ENCODE data around the gene ZDHHC12. TPM values are rescaled to one million over a fixed set of nuclear protein-coding genes. Genes with fewer than 3 reads are reported as not detected.

ZDHHC12 gene
- total and polyA plus RNA-seq, 2 of the 13 experiments (the other 11 are each of a cell fraction or from before 2014, with no cell fraction given) = 25.4 to 28.0 TPM

DNA sequence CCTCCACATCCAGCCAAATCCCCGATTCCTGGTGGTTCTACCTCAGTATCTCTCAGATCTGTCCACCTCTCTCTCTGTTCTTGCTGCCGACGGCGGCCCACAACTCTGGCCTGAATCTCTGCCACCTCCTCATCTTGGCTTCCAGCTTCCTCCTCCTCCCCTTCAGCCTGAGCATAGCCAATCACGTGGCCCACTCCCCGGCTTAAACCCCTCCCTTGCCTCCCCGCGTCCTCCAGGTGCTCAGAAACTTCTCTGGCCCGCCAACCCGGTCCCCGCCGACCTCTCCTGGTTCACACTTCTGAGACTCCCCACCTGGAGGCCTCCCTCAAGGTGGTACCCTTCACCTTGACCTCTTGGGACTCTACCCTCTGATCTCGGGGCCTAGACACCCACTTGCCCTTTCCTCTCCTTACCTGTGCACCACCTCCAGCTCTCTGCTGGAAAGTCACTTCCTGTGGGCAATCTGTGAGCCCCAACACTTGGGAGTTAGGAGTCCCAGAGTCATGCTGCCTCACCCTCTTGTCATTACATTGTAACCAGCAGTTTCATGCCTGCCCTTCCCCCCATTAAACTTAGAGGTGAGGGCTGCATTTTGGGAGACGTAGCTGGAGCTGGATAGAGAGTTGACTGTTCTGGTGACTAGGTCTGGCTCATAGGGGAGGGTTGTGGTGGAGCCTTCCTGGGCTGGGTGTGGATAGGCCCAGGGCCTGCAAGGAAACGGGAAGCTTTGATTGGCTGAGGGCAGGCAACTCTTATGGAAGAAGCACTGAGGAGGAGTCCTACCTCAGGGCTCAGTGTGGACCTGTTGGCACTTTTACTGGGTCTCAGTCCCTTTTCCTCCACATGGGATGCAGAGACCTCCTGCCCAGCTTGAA, 39.4 kb downstream of the ZDHHC12 start (continued):
- TF ChIP-seq SNAPC4 (CRISPR knock-in tag; IDR thresholded peaks at IDR 0.05) = peak; percentile 53; the same call in 1 of the 2 replicates
- TF ChIP-seq ZNF160 (CRISPR knock-in tag; IDR thresholded peaks at IDR 0.05) = no peak; the same call in none of the 2 replicates
- 0 out of 4 replicates have a peak, but pooled peaks of 1 of the 2 experiments have one; percentile 3 for TF ChIP-seq MAFK (conservative IDR thresholded peaks at IDR 0.05 in 1 of 2, IDR thresholded peaks at IDR 0.05 in 1 of 2; ENCODE audit: low read length in 2 of 2)
- TF ChIP-seq CHD2 (IDR thresholded peaks at IDR 0.05; ENCODE audit: low read depth, low read length) = no peak
- TF ChIP-seq ZNF850 (CRISPR knock-in tag; conservative IDR thresholded peaks at IDR 0.05) = no peak
- TF ChIP-seq TP53 (CRISPR knock-in tag; conservative IDR thresholded peaks at IDR 0.05) = no peak
- no peak for TF ChIP-seq FOXP1 (IDR thresholded peaks at IDR 0.05)
- TF ChIP-seq FOXP1 (CRISPR knock-in tag; IDR thresholded peaks at IDR 0.05) = 0 out of 2 replicates have a peak, but pooled peaks have one; percentile 18
- 0 out of 2 replicates have a peak, but pooled peaks have one; percentile 32 for TF ChIP-seq AKAP8 (CRISPR knock-in tag; IDR thresholded peaks at IDR 0.05)
- TF ChIP-seq, protein P1, sequence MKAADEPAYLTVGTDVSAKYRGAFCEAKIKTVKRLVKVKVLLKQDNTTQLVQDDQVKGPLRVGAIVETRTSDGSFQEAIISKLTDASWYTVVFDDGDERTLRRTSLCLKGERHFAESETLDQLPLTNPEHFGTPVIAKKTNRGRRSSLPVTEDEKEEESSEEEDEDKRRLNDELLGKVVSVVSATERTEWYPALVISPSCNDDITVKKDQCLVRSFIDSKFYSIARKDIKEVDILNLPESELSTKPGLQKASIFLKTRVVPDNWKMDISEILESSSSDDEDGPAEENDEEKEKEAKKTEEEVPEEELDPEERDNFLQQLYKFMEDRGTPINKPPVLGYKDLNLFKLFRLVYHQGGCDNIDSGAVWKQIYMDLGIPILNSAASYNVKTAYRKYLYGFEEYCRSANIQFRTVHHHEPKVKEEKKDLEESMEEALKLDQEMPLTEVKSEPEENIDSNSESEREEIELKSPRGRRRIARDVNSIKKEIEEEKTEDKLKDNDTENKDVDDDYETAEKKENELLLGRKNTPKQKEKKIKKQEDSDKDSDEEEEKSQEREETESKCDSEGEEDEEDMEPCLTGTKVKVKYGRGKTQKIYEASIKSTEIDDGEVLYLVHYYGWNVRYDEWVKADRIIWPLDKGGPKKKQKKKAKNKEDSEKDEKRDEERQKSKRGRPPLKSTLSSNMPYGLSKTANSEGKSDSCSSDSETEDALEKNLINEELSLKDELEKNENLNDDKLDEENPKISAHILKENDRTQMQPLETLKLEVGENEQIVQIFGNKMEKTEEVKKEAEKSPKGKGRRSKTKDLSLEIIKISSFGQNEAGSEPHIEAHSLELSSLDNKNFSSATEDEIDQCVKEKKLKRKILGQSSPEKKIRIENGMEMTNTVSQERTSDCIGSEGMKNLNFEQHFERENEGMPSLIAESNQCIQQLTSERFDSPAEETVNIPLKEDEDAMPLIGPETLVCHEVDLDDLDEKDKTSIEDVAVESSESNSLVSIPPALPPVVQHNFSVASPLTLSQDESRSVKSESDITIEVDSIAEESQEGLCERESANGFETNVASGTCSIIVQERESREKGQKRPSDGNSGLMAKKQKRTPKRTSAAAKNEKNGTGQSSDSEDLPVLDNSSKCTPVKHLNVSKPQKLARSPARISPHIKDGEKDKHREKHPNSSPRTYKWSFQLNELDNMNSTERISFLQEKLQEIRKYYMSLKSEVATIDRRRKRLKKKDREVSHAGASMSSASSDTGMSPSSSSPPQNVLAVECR (CRISPR knock-in tag; IDR thresholded peaks at IDR 0.05; ENCODE audit: borderline replicate concordance) = peak; percentile 30; the same call in 1 of the 2 replicates
- TF ChIP-seq STAG1 (CRISPR knock-in tag; IDR thresholded peaks at IDR 0.05) = no peak
- TF ChIP-seq MXD3 (CRISPR knock-in tag; IDR thresholded peaks at IDR 0.05) = 0 out of 2 replicates have a peak, but pooled peaks have one; percentile 25
- no peak for TF ChIP-seq ZNF558 (CRISPR knock-in tag; IDR thresholded peaks at IDR 0.05; ENCODE audit: borderline replicate concordance)
- TF ChIP-seq ZNF619 (CRISPR knock-in tag; IDR thresholded peaks at IDR 0.05) = no peak
- no peak for TF ChIP-seq KLF9 (CRISPR knock-in tag; IDR thresholded peaks at IDR 0.05; ENCODE audit: low read depth)
- TF ChIP-seq, protein P2, sequence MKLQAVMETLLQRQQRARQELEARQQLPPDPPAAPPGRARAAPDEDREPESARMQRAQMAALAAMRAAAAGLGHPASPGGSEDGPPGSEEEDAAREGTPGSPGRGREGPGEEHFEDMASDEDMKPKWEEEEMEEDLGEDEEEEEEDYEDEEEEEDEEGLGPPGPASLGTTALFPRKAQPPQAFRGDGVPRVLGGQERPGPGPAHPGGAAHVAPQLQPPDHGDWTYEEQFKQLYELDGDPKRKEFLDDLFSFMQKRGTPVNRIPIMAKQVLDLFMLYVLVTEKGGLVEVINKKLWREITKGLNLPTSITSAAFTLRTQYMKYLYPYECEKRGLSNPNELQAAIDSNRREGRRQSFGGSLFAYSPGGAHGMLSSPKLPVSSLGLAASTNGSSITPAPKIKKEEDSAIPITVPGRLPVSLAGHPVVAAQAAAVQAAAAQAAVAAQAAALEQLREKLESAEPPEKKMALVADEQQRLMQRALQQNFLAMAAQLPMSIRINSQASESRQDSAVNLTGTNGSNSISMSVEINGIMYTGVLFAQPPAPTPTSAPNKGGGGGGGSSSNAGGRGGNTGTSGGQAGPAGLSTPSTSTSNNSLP (IDR thresholded peaks at IDR 0.05; ENCODE audit: low read depth, low read length) = no peak
- 0 out of 2 replicates have a peak, but pooled peaks have one; percentile 5 for TF ChIP-seq ISL2 (CRISPR knock-in tag; IDR thresholded peaks at IDR 0.05)
- no peak for TF ChIP-seq ZSCAN9 (CRISPR knock-in tag; IDR thresholded peaks at IDR 0.05; ENCODE audit: borderline replicate concordance)

Data from HepG2 (cell line).